IgD-negative memory B cell (primary cell): ENCODE data around the gene VLDLR. TPM values are rescaled to one million over a fixed set of nuclear protein-coding genes. Genes with fewer than 3 reads are reported as not detected.
"Not testable (repeated sequence)": the region's sequence is repeated elsewhere in the genome, so short reads cannot be mapped to it uniquely, and the experiment has no call there.

Source experiments
- H3K27ac Mint-ChIP-seq, 3 donors: one replicate each; pipeline ENCODE4 v1.8.0; 2020 to 2022; ENCODE audit warnings: mild to moderate bottlenecking in 3 of 3, mixed read lengths in 3 of 3, moderate library complexity in 1 of 3
- H3K27me3 Mint-ChIP-seq: one replicate; pipeline ENCODE4 v1.8.0; 2021; ENCODE audit warnings: mixed read lengths
- H3K36me3 Mint-ChIP-seq: one replicate; pipeline ENCODE4 v1.8.0; 2020; ENCODE audit warnings: mild to moderate bottlenecking, mixed read lengths
- H3K4me1 Mint-ChIP-seq, 3 donors: one replicate each; pipeline ENCODE4 v1.8.0; 2020 to 2022; ENCODE audit warnings: mixed read lengths in 3 of 3, mild to moderate bottlenecking in 1 of 3
- H3K4me3 Mint-ChIP-seq, 4 donors: one replicate each; pipeline ENCODE4 v1.8.0; 2020 to 2022; ENCODE audit warnings: mild to moderate bottlenecking in 4 of 4, mixed read lengths in 4 of 4, moderate library complexity in 3 of 4
- H3K9me3 Mint-ChIP-seq, 3 donors: one replicate each; pipeline ENCODE4 v1.8.0; 2020 to 2021; ENCODE audit warnings: mixed read lengths in 3 of 3, mild to moderate bottlenecking in 1 of 3
- polyA plus RNA-seq: library from polyadenylated mRNA; unstranded; fragments of 300-500 nt; fragmentation: Illumina TruSeq; gene quantifications from one replicate; pipeline ENCODE4 v1.2.3, GENCODE V29; 2021

The VLDLR gene
- polyA plus RNA-seq, 1 donor from 2014 or later = not detected

DNA sequence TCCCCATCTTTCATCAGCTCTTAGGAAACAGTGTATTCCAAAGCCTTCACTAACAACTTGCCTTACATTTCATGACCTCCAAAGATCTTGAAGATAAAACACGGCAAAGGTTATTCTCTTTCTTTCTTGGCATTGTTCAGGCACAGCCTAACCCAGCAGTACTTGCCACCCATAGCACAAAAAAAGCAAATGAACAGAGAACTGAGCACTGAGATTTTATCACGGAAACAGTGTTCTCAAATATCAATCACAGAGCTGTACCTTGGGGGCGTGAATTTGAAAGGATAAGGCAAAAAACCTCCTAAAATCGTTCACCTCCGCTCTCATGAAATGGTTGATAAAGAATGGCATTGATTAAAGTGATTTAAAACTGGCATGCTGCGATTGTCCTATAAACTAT lies 78.8 kb downstream of the VLDLR start:
- H3K27me3 Mint-ChIP-seq = peaks cover 2% of the 10 kb centered on the region
- no peaks in the 10 kb centered on the region for H3K4me1 Mint-ChIP-seq
- no peak overlapping the region for H3K27ac Mint-ChIP-seq
- H3K36me3 Mint-ChIP-seq = no peaks in the 10 kb centered on the region
- no peaks in the 10 kb centered on the region for H3K9me3 Mint-ChIP-seq
- no peak overlapping the region for H3K4me3 Mint-ChIP-seq

DNA sequence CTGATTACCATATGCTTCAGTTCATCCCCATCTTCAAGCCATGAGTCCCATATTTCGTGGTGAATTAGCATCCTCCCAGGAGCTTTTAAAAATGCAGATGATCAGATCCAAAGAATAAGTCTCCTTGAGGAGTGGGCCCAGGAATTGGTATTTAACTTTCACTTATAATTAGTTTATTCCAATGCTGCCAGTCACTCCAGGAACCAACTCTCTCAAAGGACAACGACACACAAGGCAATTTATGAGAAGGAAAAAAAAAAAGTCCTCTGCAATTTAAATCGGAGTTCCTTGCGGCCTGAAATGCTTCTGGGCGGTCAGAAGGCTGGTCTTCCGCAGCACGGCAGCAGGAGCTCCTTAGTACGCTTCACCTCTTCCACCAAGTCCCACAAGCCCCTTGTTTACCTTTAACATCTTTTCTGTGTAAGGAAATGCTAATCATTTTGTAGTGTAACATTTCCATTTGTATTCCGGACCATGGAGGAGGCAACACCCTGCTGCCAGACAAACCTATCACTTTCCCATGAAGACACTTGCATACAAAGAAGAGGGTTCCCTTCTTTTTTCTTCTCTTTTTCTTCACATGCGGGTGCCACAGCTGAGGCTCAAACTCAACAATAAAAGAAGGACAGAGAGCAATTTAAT lies 79.4 kb downstream of the VLDLR start:
- Mint-ChIP-seq H3K36me3 (no peaks in the 10 kb centered on the region), H3K27ac (no peak overlapping the region), H3K27me3 (peaks cover 2% of the 10 kb centered on the region), H3K4me3 (no peak overlapping the region), H3K9me3 (no peaks in the 10 kb centered on the region), H3K4me1 (no peaks in the 10 kb centered on the region)

DNA sequence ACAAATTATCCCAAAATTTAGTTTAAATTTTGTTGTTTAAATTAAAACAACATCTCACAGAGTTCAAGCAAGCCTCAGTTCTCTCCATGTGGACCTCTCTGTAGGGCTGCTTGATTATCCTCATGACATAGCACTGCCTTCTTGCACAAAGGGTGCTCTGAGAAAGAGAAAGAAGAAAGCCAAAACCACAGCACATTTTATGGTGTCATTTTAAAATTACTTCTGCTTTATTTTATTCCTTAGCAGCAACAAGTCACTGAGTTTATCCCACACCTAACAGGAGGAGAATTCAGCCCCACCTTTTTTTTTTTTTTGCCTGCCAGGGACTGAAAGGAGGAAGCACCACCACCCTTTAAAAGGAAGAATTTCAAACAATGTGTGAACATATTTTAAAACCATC lies 82.9 kb downstream of the VLDLR start:
- Mint-ChIP-seq H3K27ac (no peak overlapping the region), H3K4me3 (no peak overlapping the region), H3K36me3 (no peaks in the 10 kb centered on the region), H3K4me1 (no peaks in the 10 kb centered on the region), H3K27me3 (peaks cover 2% of the 10 kb centered on the region), H3K9me3 (peaks cover 0 to 2% (median 0%) of the 10 kb centered on the region in 3 donors)

DNA sequence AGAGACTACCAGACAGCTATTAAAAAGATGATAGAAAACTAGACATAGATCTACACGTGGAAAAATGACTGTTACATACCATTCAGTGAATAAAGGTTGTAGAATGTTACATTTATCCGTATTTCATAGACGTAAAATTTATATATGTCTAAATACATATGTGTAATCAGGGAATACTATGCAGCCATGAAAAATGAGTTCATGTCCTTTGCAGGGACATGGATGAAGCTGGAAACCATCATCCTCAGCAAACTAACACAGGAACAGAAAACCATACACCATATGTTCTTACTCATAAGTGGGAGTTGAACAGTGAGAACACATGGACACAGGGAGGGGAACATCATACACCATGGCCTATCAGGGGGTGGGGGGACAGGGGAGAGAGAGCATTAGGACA lies 85.7 kb downstream of the VLDLR start:
- H3K36me3 Mint-ChIP-seq, H3K27me3 Mint-ChIP-seq, H3K4me3 Mint-ChIP-seq, H3K4me1 Mint-ChIP-seq, H3K9me3 Mint-ChIP-seq: not testable (repeated sequence)
- peak overlapping the region in 1 of 3 donors; percentile 4 for H3K27ac Mint-ChIP-seq

Other genes starting within 250 kb of the VLDLR start
- not detected for gene KCNV2, start 95.7 kb downstream of the VLDLR start, polyA plus RNA-seq
- 16.1 TPM for gene PUM3, start 222.3 kb downstream of the VLDLR start, polyA plus RNA-seq